Femur (tissue), 1 donor: ENCODE measurements around the gene SLCO3A1.
A peak's percentile ranks its signal among the peaks of the same experiment; 100 is the strongest.
"Not testable (repeated sequence)": the region's sequence is repeated elsewhere in the genome, so short reads cannot be mapped to it uniquely, and the experiment has no call there.

ENCODE experiments used
- DNase-seq: peaks from one replicate; pipeline ENCODE4 v3.0.0-alpha.2; 2017

The SLCO3A1 gene

DNA sequence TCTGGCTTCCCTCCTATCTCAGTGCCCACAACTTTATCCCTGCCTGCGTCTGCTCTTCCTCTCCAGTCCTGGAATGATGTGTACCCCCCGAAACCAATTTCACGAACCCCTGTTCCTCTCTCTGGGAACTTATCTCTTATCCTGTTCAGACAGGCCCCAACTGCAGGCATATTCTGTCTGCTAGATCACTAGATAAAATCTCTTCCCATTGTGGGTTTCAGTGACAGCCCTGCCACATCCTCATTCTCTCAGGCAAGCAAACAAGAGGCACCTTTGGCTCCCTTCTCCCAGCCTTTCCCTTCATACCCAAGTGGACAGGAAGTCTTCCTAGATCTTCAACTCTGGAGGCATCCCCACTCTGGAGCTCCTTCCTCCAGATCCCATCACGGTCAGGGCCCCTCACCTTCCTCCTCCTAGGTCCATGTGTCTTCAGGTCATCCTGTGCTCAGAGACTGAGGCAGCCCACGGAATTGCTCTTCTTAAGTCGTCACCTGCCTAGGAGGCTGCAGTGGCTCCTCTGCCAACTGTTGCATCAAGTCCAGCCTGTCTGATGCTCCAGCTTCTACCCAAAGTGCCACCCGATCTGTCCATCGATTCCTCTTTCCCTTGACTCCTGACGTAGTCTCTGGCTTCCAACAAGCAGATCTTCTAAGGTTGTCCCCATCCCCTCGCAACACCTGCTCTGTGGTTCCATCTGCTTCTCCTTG lies 190.8 kb downstream of the SLCO3A1 start:
- no peak for DNase-seq

DNA sequence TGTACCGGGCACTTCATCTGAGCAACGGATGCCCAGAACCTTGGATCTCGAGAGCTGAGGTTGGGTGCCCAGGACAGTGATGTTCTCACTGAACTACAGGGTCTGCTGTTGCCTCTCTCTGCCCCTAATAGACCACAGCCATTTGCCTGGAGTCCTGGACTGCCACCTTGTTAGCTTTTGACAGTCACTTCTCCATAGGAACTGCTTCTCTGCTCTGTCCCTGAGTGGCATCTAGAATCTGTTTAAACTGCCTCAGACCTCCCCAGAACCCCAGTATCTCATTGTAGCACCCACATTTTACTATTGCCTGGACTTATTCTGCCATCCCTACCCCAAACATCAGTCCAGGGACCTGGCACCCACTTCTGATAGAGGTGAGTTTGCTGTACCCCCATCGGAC lies 194.4 kb downstream of the SLCO3A1 start:
- DNase-seq = no peak

DNA sequence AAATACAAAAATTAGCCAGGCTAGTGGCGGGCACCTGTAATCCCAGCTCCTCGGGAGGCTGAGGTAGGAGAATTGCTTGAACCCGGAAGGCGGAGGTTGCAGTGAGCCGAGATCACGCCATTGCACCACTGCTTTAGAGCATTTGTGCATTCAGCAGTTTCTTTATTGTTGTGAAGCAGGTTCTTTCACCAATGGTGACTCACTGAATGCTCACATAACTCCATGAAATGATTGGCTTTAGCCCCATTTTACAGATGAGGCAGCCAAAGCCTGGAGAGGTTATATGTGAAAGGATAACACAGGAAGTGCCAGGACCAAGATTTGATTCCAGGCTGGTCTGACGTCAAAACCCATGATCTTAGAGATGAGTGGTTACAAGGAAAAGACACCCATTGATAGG lies 195.2 kb downstream of the SLCO3A1 start:
- DNase-seq = no peak

DNA sequence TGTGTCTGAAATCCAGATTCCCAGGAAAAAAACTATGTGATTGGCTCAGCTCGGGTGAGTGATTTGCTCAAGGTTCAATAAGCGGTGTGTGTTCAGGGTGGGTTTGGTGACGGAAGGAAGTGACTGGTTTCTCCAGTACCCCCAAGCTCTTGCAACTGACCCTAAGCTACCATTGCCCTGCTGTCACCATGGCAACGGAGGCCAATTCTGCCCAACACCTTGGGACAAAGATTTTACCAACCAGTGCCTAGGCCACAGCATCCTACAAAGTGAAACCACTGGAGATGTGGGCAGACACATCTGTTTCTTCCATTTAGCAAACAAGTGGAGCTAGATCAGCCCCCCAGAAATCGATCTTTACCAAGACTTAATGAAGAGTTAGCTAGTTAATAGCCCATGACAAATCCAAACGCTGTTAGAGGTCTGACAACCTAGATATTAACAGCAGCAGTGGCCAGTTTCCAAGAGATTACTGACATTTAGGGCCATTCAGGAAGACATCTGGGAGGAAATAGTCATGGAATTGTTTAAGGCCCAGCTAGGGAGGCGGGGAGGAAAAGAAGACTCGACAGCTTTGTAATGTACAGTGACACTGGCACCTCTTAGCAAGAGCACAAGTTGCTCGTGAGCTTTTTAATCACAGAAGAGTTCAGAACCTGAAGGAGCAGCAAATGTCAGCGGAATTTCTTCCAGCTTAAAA lies 195.9 kb downstream of the SLCO3A1 start:
- DNase-seq = no peak

DNA sequence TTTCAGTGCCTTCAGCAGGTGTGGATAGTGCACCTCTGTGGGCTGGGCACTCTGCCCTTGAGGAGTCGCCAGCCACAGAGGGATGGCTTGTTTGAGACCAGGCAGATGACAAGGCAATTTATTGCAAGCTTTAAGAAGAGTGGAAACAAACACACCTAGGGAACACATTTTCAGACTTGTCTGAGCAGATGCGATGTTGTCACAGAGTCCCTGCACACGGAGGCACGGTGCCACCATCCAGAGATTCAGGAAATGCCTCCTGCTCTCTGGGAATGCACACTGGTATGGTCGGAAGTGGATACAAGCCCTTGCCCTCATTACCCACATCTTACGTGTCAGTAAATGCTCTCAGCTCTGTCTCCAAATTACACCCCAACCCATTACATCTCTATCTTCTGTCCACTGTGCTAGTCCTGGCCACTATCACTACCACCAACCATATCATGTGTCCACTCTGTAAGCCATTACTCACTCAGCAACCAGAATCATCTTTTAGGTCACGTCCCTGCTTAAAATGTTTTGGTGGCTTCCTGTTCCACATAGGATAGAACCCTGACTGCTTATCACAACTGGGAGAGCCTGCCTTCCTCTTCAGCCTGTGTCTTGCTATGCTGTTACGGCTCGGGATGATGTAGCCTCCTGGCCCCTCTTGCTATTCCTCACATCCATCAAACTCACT lies 196.9 kb downstream of the SLCO3A1 start:
- no peak for DNase-seq

DNA sequence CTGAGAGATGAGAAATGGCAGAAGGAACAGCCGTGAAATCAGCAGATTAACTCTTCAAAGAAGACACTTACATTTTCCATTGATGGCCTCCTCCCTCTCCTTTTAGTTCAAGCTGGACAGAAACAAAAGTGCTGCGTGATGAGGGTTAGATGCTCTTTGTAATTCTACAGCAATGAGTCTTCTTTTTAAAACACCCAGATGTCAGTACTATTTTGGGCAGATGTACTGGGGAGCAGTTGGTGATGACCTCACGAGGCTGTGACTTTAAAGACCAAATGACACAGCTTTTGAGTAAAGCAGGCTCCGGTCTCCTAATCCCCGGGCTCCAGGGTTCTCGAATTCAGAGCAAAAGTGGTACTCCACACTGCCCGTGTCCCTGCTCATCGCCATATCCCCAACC lies 198.2 kb downstream of the SLCO3A1 start:
- DNase-seq = no peak

DNA sequence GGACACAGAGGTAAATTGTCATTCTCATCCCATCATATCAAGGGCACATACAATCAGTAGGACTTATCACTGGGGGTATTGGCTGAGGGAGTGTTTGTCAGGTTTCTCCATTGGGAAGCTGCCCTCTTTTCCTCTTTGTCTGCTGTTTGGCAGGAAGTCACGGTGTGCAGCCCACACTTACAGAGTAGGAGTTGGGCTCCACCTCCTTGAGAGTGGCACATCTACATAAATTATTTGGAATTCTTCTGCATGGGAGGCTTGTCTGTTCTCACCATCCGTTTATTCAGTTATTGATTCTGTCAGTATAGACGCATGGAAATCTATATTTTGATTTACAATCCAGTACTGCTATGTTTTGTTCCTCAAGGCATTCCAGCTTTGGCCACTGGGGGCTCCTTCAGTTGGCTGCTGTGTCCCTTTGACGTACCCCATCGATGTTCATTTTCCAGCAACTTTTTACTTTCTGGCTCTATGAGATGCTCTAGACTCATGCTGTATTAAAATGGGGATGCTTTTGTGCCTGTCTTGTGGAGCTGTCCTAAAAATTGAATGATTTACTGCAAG lies 200.3 kb downstream of the SLCO3A1 start:
- no peak for DNase-seq

DNA sequence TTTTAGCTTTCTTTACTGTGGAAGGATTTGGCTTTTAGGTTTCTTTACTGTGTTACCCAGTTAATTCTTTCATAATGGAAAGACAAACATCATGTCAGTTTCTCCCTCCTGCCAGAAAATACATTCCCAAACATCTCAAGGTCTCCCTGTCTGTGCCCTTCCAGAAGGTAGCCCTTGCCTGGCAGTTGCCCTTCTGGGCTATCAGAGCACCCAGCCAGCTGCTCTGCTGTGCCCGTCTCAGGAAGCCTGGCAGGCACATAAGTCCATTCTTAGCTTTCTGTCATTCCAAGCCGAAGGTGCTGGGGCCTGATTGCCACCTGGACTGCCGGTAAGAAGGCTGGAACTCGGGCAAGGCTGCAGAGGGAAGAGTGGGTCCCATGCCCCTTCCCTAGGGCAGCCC lies 203.4 kb downstream of the SLCO3A1 start:
- no peak for DNase-seq

DNA sequence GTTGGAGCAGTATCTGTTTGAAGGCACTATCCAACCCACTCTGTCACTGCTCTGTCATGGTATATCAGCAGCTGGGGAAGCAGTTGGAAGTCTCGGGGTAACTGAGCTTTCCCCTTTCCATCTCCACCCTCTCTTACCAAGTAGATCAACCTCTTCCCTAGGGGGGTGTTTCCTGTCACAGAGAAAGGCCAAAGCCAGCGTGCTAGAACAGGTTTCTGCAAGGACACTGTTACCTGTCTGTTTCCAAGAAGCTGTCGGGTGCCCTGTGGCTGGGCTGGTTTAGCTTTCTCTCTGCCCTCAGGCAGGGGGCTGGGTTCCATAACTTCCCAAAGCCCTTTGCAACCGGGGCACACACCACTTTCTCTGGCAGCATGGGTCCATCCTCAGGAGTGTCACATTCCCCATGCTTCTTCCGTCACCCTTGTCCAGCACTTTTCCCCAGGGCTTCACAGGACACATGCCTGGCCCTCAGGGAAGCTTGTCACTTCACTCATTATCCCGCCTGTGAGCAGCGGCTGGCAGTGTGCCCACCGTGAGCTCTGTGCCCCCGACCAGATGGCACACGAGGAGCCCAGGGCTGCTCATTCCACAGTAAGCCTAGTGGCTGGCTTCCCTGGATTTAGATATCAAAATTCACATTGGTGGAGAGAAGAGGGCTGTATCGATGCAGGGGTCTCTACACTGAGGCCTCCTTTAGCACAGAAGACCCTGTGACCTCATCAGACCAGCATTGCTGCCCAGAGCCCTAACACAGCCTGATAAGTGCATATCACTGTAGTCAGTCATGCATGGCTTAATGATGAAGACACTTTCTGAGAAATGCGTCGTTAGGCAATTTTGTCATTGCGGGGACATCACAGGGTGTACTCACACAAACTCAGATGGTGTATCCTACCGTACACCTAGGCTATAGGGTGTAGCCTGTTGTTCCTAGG lies 205.8 kb downstream of the SLCO3A1 start:
- no peak for DNase-seq

DNA sequence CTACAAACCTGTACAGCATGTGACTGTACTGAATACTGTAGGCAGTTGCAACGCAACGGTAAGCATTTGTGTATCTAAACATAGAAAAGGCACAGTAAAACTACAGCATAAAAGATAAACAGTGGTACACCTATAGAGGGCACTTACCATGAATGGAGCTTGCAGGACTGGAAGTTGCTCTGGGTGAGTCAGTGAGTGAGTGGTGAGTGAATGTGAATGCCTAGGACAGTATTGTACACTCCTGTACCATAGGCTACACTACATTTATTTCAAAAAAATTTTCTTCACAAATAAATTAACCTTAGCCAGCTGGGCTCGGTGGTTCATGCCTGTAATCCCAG lies 206.4 kb downstream of the SLCO3A1 start:
- not testable (repeated sequence) for DNase-seq

DNA sequence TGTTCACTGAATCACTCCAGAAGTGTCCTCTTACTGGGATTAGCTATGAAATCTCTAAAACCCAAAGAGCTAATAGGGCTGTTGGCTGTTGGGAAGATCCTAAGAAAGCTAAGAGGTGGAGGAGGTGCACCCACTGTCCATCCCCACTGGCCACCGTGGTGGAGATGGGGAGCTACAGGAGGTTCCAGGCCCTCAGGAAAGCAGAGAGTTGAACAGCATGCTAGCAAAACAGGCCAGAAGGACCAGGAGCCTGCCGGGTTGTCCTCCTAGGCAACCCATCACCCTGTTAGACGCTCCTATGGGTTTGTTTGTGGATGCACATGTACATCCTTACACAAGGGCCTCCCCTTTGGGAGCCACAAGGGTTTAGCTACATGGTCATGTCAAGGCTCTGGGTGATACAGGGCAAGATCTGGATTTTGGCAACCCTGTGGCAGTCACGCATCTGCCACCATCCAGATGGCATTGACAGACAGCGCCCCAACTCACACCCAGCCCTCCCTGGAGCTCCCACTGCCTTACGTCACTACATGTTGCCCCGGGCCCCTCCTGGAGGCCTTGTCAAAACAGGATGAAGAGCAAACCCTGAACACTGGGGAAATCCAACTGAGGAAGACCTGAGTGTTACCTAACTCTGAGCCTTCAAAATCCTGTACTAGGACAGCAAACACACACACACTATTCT lies 208.1 kb downstream of the SLCO3A1 start:
- DNase-seq = no peak

DNA sequence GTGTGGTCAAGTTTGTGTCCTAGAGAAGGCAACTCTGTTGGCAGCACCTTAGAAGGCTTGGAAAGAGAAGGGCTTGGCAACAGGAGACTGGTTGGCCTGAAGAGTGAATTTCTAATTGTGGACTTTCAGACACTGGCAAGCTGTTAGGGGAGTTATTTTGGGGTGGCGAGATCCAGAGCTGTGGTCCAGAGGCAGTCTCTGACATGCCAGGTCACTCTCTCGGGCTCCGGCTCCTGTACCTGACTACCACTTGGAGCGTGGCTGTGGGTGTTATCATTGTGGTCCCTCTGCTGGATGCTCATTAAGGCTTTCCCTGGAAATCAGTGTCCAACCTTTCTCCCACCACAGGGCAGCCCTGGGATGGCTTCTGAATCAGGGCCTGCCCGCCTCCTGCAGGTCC lies 209.0 kb downstream of the SLCO3A1 start:
- no peak for DNase-seq

DNA sequence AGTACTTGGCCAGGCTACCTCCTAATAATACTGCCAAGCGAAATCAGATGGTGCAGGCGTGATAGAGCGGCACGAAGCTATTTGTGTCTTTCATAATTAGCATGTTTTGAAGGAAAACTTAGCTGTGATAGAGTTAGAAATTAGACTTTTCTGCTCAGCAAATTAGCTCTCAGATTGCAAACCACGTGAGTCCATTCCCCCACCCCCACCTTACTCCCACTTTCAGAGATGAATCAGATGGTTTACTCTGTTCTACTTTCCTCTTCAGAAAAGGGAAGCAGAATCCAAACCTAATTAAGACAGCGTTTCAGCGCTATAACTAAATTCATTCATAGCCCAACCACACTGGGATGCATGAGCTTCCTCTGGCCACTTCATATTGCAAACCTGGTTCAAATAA lies 214.6 kb downstream of the SLCO3A1 start:
- DNase-seq = no peak

DNA sequence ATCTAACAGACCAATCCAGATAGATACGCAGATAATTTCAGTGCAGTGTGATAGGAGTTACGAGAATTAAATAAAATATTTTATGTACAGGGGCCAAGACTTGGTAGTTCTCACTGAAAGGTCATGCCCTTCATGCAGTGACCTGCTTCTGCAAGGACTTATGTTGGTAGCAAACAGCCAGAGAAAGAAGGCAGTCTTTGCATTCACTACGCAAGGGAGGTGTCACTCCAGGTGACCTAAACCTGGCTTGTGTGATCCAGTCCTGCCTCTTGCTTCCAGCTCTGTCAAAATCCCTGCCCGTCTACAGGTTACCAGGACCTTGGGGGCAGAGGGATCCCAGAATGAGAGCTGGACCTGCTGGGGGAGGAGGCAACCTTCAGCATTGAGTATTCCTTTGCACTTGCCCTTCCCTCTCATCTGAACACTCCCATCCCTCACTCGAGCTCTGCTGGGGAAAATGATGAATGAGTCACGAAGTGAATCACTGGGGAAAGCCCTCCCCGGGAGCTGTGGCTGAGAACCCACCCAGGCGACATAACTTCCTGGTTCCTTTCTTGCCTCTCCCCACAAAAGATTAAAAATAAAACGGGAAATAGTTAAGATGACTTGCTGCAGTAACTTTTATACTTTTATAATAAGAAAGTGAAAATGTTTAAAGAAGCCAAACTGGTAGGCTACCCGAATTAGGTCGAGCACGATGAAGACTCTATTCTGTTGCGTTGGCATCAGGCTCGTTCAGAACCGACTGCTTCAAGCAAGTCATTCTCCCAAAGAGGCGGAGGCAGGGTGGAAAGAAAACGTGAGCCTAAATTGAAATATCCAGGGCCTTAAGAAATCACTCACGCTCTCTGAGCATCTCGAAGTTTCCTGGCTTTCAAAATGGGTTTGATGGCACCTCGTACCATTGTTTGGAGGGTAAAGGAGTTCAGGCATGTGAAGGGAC lies 216.1 kb downstream of the SLCO3A1 start:
- DNase-seq = peak; percentile 43

DNA sequence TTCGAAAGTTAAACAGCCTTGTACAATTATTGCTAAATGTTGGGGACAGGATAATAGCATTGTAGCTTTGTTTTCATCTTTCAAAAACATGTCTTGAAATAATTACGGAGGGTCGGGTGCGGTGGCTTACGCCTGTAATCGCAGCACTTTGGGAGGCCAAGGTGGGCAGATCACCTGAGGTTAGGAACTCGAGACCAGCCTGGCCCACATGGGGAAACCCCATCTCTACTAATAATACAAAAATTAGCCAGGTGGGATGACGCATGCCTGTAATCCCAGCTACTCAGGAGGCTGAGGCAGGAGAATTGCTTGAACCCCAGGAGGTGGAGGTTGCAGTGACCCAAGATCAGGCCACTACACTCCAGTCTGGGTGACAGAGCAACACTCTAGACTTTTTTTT lies 216.7 kb downstream of the SLCO3A1 start:
- DNase-seq = not testable (repeated sequence)

DNA sequence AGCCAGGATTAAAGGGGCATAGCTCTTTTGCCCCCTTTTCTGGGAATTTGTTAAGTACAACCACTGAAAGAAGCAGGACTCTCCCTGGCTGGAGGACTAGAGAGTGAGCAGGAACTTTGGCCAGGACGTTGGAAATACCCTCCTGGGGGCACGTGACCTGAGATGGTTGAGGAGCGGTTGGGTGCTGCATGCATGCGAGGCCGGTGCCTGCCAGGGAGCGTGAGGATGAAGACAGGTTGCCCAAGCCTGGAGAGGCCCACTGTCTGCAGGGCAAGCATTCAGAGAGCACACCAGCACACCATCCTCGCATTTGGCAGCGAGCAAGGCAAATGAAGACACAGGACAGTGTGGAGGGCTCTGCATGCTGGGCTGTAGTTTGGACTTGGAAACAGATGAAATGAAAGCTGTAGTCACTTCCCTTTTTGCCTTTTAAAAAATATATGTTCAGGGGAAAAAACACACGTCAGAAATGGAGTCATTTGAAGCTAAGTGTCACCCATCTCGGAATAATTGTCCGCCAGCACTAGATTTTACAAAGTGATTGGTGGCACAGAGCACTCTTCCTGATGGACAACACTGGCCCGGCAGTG lies 217.6 kb downstream of the SLCO3A1 start:
- no peak for DNase-seq

DNA sequence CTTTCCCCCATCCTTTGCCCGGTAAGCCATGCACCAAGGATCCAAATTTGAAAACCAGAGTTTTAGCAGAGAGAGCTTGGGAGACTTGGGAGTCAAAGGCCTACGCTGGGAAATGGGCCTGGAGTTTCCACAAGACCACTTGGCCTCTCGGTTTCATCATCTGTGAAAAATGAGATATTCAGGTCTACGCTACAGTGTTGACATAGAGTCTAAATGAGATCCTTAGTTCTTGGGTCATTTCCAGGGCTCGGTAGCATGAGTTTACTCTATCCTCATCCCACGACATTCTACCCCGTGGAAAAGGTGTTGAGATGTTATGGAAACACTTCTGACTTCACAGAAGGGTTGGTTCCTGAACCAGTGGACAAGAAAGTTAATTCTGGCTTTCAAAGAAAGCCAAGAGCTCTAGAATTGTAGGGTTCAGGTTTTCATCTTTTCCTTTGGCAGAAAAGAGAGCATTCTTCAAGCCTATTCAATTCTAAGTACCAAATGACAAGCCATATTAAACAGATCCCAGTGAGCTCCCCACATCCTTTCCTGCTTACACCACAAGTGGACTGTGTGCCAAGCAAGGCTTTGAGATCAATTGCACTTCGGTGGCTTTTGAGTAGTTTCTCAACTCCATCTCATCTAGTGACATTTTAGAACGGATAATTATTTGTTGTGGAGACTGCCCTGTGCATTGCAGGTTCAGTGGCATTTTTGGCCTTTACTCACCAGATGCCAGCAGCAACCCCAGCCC lies 219.7 kb downstream of the SLCO3A1 start:
- no peak for DNase-seq

DNA sequence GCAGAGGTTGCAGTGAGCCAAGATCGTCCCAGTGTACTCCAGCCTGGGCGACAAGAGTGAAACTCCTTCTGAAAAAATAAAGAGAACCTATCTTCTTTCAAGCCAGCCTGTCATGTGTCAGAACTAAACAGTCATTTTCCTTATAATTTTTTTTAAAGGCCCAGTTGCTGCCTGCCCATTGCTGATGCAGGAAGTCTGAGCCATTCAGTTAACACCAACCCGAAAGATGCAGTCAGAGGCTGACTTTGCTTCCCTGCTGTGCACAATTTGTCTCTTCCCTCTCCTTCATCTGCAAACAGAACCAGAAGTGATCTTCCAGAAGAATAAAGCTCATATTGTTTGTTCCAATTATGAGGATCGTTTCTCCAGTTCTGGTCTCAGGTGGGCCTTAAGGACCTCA lies 220.6 kb downstream of the SLCO3A1 start:
- DNase-seq = no peak

DNA sequence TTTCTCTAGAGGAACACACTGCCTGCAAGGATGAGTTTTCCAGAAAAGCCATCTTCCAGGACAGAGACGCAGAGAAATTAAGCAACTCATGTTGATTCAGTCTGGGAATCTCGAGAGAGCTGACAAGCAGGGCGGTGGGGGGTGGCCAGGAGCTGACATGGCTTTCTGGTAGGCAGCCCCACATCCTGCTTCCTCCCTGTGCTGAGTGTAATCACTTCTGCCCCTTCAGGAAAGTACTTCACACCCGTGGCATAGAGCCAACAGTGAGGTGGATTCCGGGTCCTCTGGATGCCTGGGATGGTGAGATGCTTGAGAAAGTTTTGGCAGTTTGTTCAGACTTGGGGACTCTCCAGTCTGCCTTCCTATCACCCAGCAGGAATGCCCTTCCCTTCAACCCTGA lies 221.1 kb downstream of the SLCO3A1 start:
- DNase-seq = peak; percentile 41

DNA sequence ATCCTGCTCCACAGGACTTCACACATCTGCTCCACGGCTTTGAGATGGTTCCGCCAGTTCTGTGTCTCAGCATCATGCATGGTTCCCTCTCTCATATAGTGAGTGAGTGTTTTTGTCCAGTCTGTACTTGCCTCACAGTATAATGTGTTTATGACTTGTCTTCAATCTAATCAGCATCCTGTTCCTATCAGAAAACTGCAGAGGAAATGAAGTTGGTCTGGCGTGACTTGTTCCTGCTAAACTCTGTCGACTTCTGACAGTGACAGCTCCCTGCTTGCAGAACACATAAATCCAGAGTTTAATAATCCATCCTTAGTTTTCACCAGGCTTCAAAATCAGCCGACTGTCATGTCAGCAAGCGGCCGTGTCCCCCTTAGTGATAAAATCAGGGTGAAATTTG lies 222.3 kb downstream of the SLCO3A1 start:
- DNase-seq = no peak
